ENCODE results near the gene DENND6A. TPM values are rescaled to one million over a fixed set of nuclear protein-coding genes. Genes with fewer than 3 reads are reported as not detected.

DENND6A gene
- total and polyA plus RNA-seq, 2 of the 8 experiments (the other 6 are each of a cell fraction or from before 2014, with no cell fraction given), result 7.8 to 14.8 TPM

DNA sequence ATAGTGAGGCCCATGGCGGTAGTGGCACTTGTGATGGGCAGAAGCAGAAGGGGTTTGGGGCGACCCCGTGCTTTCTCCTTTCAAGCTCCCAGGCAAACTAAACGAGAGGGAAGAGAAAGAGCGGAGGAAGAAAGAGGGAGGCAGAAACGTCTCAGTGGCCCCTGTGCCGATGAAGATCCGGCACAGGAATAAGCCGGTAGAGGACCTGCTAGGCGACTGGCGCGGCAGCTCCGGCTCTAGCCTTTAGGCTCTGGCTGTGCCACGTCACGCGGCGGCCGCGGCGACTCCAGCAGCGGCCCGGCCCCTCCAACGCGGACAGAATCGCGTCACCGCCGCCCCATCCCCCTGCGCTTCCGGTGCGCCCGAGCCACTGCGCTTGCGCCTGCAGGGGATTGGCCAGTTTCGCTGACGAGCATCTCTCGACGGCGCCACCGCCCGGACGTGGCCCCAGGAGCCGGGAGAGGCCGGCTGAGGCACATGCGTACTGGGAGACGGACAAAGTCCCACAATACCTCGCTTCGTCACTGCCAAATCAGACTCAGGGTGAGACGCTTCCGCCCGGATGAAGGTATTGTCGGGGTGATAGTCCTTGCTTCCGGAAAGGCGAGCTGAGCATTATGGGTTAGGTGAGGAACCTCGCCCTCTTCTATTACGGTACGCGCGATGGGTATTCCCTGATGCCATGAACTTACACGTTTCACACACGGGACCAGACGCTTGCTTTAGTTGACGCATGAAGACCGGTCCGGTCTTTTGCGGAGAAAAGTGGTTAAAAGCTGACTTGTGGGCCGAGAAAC, 95.6 kb downstream of the DENND6A start, which contains the start of gene ARF4 (continued):
- TF ChIP-seq SIN3A (conservative IDR thresholded peaks at IDR 0.05 in 1 of 2, IDR thresholded peaks at IDR 0.05 in 1 of 2; ENCODE audit: low read depth in 1 of 2, low read length in 2 of 2), result peak; percentile 60 to 67; a peak in 2 of 4 replicates
- TF ChIP-seq SAP30 (IDR thresholded peaks at IDR 0.05; ENCODE audit: insufficient read depth, insufficient replicate concordance, low read length), result peak; percentile 95
- no peak; the same call in 1 of the 2 replicates for TF ChIP-seq SIX5 (IDR thresholded peaks at IDR 0.05; ENCODE audit: low read depth, low read length)
- TF ChIP-seq KDM4A (IDR thresholded peaks at IDR 0.05; ENCODE audit: low read depth, low read length, severe bottlenecking), result peak; percentile 73
- no peak for TF ChIP-seq HDAC6 (IDR thresholded peaks at IDR 0.05; ENCODE audit: low read depth, low read length)
